NCI-H1694 (cell line): ENCODE data around the gene HOXA10.

Experiments used
- DNase-seq: peaks from one replicate; lab custom pipeline; 2025; lab: John Stamatoyannopoulos, UW

The HOXA10 gene

GRCh38 chr7:27145165-27145913 lies 28.8 kb downstream of the HOXA10 start:
- no peak for DNase-seq

- no peak for DNase-seq
These were observed 29.3 kb downstream of the HOXA10 start for GRCh38 chr7:27144781-27145164.

GRCh38 chr7:27143950-27144780 lies 30.0 kb downstream of the HOXA10 start:
- DNase-seq, result no peak

GRCh38 chr7:27143023-27143949 lies 30.8 kb downstream of the HOXA10 start, which contains the start of gene HOXA5:
HOXA5 (minus strand) TSS chr7:27143681; CDS start chr7:27143607, 74 bp downstream.
- DNase-seq, result no peak

- DNase-seq, result no peak
These were observed 31.5 kb downstream of the HOXA10 start for GRCh38 chr7:27142580-27143022.

- DNase-seq, result no peak
These were observed 32.1 kb downstream of the HOXA10 start for GRCh38 chr7:27141923-27142579.

GRCh38 chr7:27141137-27141922 lies 32.8 kb downstream of the HOXA10 start:
- DNase-seq, result no peak

GRCh38 chr7:27140126-27140857 lies 33.8 kb downstream of the HOXA10 start:
- no peak for DNase-seq

GRCh38 chr7:27139334-27140125 lies 34.6 kb downstream of the HOXA10 start:
- DNase-seq, result no peak

- DNase-seq, result no peak
These were observed 35.2 kb downstream of the HOXA10 start for GRCh38 chr7:27138985-27139333.

- no peak for DNase-seq
These were observed 35.6 kb downstream of the HOXA10 start for GRCh38 chr7:27138472-27138871.

GRCh38 chr7:27137640-27138315 lies 36.3 kb downstream of the HOXA10 start:
- DNase-seq, result no peak

- DNase-seq, result no peak
These were observed 39.7 kb downstream of the HOXA10 start for GRCh38 chr7:27134392-27134791.

- no peak for DNase-seq
These were observed 40.5 kb downstream of the HOXA10 start for GRCh38 chr7:27133409-27134231.

- DNase-seq, result no peak
These were observed 41.1 kb downstream of the HOXA10 start for GRCh38 chr7:27132978-27133377.

GRCh38 chr7:27132214-27132613 lies 41.9 kb downstream of the HOXA10 start:
- DNase-seq, result no peak

GRCh38 chr7:27131390-27131819 lies 42.7 kb downstream of the HOXA10 start:
- DNase-seq, result no peak
